ENCODE data around the gene PTPRG. TPM values are rescaled to one million over a fixed set of nuclear protein-coding genes. Genes with fewer than 3 reads are reported as not detected.

The PTPRG gene
- total RNA-seq, 1 experiment from 2014 or later = 69.3 TPM

- H3K4me3 Mint-ChIP-seq = no peak overlapping the region
- Histone ChIP-seq H4K20me1 (ENCODE audit: control insufficient read depth, insufficient read depth, insufficient read length) (no peaks in the 10 kb centered on the region), H2BK20ac (ENCODE audit: low read depth, low read length, poor library complexity, severe bottlenecking) (no peak overlapping the region), H2BK12ac (ENCODE audit: insufficient read length, low read depth, low read length) (no peak overlapping the region), H3K14ac (ENCODE audit: insufficient read depth, low read length) (no peak overlapping the region), H4K8ac (replicated peaks; ENCODE audit: insufficient read length, low read depth, low read length) (no peak overlapping the region), H3K56ac (ENCODE audit: insufficient read length, low read depth, low read length) (no peak overlapping the region), H2BK5ac (ENCODE audit: insufficient read length, low read length) (no peak overlapping the region), H4K91ac (ENCODE audit: insufficient read length, low read depth, low read length) (no peak overlapping the region), H3K79me1 (ENCODE audit: insufficient read depth, low read depth, low read length, poor library complexity, severe bottlenecking) (peaks cover 4% of the 10 kb centered on the region), H3K23me2 (ENCODE audit: insufficient read length, low read depth, low read length, poor library complexity, severe bottlenecking) (no peaks in the 10 kb centered on the region), H2BK15ac (ENCODE audit: low read depth, low read length) (no peak overlapping the region), H4K5ac (ENCODE audit: insufficient read length, low read depth, low read length) (no peak overlapping the region), H2AK5ac (ENCODE audit: insufficient read length, low read length) (no peak overlapping the region), H2AFZ (ENCODE audit: low read length) (no peak overlapping the region), H3K4me1 (ENCODE audit: insufficient read depth, low read length) (peaks cover 6% of the 10 kb centered on the region; the same call in 1 of the 2 replicates), H3K9ac (ENCODE audit: extremely low read depth, insufficient read length, low read length) (no peak overlapping the region), H3K23ac (ENCODE audit: insufficient read length, low read depth, low read length) (no peak overlapping the region), H3K79me2 (ENCODE audit: insufficient read depth, low read length) (peaks cover 5% of the 10 kb centered on the region; the same call in 1 of the 2 replicates), H3K27me3 (ENCODE audit: insufficient read depth, low read length) (no peaks in the 10 kb centered on the region), H2BK120ac (ENCODE audit: low read depth, low read length, poor library complexity, severe bottlenecking) (no peak overlapping the region), H3K4ac (ENCODE audit: low read depth, low read length) (no peak overlapping the region), H3K9me3 (ENCODE audit: control insufficient read depth, low read depth, low read length) (no peaks in the 10 kb centered on the region), H3K27ac (ENCODE audit: insufficient read length, low read depth, low read length) (no peak overlapping the region), H3T11ph (ENCODE audit: low read length) (no peak overlapping the region), H3K4me2 (ENCODE audit: insufficient read depth, insufficient read length, low read length) (no peak overlapping the region), H3K18ac (ENCODE audit: insufficient read length, low read depth, low read length) (no peak overlapping the region)
- peaks cover 30 to 31% of the 10 kb centered on the region in 2 experiments for H3K4me1 Mint-ChIP-seq
- no peak for TF ChIP-seq CTCF (conservative IDR thresholded peaks at IDR 0.05)
- H3K27ac Mint-ChIP-seq = no peak overlapping the region
- H3K36me3 Mint-ChIP-seq (ENCODE audit: insufficient read depth in 1 of 3, low read depth in 3 of 3) = no peaks in the 10 kb centered on the region
- DNase-seq = no peak
- 100% methylated on average over 1 of the region's 2 CpGs for WGBS (ENCODE audit: extremely low coverage, insufficient read length, low lambda C conversion rate)
- H3K9me3 Mint-ChIP-seq = no peaks in the 10 kb centered on the region
- H3K27me3 Mint-ChIP-seq (ENCODE audit: low read depth) = no peaks in the 10 kb centered on the region
Observed at GRCh38 chr3:61967937-61968336, 406.6 kb downstream of the PTPRG start.
